Brain pericyte (primary cell): ENCODE measurements around the gene NELL1.

Experiments
- DNase-seq: peaks from one replicate; pipeline ENCODE4 v3.0.0-alpha.2; 2012; ENCODE audit warnings: low read depth, low spot score

The NELL1 gene

DNA sequence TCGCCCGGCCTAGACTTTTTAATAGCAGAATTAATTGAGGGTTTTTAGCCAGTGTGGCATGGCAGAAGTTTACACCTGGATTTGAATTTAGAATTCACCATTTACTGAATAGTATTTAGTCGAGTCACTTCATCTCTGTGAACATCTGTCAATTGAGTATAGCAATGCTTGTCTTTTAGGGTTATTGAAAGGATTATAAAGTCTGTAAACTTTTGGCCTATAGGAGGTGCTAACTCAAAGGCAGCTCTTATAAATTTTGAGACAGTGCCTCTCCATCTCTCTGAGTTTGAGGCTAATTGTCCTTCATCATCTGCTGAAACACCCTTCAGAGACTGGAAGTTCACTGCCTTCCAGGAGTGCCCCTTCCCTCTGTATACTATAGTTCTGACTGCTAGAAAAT lies 205.0 kb downstream of the NELL1 start:
- DNase-seq, result no peak

- no peak for DNase-seq
These were observed 206.5 kb downstream of the NELL1 start for GRCh38 chr11:20875889-20876288.

DNA sequence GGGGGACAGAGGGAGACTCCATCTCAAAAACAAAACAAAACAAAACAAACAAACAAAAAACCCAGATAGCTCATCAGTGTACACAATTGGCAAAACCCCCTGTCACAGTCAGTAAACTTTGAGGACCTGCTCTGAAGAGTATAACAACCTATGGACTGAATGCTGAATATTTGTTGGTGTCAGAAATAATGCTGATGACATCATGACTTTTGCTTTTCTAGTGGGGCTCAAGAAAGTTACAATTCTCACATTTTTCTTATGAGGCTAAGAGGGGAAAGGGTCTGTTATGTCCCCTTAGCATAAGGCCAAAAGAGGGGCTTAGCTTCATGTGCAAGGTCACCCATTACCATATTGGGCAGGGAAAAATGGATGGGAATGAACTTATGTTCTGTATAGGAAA lies 207.4 kb downstream of the NELL1 start:
- DNase-seq, result no peak

DNA sequence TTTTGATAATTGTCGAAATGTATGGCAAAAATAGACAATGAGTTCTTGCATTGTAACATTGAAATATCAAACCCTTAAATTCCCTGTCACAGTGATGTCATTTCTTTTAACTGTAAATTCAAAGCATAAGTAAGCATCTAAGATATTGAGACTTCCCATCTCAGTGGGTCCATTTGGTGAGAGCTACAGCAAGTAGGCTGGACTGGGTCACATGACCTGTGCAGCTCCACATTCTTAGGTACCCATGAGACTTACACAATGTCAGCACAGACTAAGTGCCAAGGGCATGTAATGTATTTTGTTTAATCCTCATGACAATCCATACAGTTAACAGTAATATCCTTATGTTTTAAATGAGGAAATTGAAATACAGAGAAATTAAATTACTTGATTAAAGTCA lies 210.7 kb downstream of the NELL1 start:
- no peak for DNase-seq

- no peak for DNase-seq
These were observed 212.1 kb downstream of the NELL1 start for GRCh38 chr11:20881328-20882079.

DNA sequence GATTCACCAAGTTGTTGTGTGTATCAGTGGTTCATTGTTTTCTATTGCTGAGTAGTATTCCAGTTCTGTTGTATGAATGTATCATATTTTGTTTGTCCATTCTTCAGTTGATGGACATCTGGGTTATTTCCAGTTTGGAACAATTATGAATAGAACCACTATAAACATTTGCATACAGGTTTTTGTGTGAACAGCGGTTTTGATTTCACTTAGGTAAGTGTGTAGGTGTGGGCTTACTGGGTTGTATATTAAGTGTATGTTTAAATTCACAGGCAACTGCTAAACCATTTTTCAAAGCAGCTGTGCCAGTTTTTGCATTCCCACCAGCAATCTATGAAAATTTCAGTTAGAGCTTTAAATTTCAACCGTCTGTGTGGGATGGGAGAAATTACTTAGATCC lies 217.8 kb downstream of the NELL1 start:
- no peak for DNase-seq

- DNase-seq, result no peak
These were observed 224.9 kb downstream of the NELL1 start for GRCh38 chr11:20894296-20894695.

GRCh38 chr11:20909995-20910726 lies 240.8 kb downstream of the NELL1 start:
- no peak for DNase-seq

DNA sequence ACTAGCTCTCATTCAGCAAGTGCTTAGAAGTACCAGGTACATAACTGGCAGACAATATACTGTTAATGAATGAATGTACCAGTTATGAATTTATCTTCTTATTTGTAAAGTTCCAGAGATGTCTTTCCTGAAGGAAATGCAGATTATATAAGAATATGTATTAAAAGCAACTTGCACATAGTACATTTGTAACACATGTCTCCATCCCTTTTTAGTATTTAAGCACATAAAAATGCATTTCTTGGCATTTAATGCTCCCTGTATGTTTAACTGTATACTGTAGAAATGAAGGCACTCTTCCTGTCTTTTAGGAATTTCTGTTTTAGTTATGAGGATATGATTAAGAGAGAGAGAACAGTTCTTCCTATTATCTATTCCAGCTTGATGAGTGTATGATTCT lies 241.3 kb downstream of the NELL1 start:
- DNase-seq, result no peak

GRCh38 chr11:20912065-20912821 lies 242.9 kb downstream of the NELL1 start:
- DNase-seq, result no peak

DNA sequence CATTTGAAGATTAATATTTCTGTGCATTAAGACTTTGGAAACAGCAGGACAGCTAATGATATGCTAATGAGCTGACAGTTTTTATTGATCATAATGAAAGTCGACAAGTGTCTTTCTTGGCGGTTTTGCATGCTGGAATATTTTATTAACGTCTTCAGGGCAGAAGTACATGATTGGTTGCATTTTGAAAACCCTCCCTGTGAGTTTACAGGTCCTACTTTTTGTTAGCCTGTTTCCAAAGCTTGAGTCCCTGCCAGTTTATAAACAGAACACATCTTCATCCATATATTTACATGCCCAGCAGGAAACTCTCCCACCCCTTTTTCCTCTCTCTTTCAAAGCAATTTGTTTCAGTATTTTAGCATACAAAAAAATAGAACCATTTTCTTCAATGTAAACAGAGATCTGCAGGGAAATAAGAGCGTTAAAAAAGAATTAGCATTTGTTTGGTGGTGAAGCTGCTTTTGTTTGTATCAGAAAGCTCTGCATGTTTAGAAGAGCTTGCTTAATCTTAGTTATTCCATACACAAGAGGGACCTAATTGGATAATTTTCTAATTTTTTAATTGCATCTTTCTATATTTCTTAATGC lies 243.6 kb downstream of the NELL1 start:
- DNase-seq, result no peak

DNA sequence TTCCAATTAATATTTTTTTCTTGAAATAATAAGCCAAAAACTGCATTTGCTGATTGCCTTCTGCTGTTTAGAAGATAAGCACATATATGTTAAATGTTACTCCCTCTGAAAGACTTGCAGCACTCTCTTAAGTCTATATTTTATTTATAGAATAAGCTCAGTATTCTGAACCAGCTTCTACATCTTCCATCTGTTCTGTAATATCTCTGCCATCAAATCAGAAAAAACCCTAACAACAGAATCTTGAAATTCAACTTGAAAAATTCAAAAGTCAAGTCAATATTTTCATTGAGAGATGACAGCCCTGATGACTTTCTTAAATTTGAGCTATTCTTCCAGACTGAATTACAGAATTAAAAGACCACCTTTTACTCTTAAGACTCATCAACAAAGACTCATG lies 247.9 kb downstream of the NELL1 start:
- DNase-seq, result no peak

GRCh38 chr11:20926799-20927540 lies 257.6 kb downstream of the NELL1 start:
- DNase-seq, result no peak

- no peak for DNase-seq
These were observed 261.6 kb downstream of the NELL1 start for GRCh38 chr11:20931029-20931428.

- DNase-seq, result no peak
These were observed 263.7 kb downstream of the NELL1 start for GRCh38 chr11:20933086-20933485.

DNA sequence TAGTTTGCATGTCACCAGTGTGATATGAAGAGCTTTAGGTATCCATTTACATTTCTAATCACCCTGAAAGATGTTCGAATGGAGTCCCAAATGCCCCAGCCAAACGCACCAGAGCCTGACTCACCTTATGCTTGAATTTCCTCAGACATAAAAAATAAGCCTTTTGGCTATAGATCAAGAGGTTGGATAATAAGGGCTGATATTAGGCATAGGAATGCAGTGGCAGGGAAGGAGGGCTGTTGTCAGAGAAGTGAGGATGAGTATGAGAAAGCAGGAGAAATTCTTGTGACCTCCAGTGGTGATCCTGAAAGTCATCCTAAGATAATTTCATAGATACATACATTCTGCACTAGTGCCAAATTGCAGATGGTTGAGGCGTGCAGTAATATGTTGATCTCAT lies 264.6 kb downstream of the NELL1 start:
- no peak for DNase-seq

GRCh38 chr11:20934516-20934915 lies 265.1 kb downstream of the NELL1 start:
- DNase-seq, result no peak

DNA sequence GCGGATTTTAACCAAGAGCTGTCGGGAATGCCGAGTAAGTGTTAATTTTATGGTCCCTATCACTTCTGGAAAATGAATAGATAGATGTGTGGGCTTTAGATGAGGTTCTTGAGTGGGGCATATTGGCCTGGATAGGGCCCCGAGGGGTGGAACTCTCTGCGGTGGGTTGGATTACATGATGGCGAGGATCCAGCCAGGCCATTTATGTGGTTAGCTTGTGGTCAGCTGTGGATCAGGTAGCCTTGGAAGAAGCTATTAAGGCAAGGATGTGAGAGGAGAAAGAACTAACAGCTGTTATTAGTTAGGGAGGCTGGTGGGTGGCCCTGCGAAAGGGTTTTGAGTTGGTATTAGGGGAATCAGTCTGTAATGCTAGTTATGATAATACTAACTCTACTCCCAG lies 268.4 kb downstream of the NELL1 start:
- no peak for DNase-seq

GRCh38 chr11:20949585-20949984 lies 280.2 kb downstream of the NELL1 start:
- no peak for DNase-seq

DNA sequence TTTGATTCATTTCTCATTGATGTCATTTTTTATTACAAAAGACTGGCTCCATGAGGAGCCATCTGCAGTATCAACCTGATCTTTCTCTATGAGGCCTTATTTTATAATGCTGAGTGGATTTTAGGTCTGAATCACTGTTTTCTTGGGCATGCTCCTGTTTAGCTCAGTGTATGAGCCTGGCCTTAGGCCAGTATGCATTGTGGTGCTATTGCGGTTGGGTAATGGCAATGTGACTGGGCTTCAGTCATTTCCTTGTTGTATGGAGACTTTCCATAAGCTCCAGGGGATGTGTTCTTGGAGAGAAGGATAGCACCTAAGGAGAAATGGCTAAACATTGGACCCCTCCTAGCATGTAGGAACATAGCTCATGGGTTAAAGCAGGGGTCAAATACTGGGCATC lies 293.2 kb downstream of the NELL1 start:
- no peak for DNase-seq

GRCh38 chr11:20963596-20963995 lies 294.2 kb downstream of the NELL1 start:
- no peak for DNase-seq

- DNase-seq, result no peak
These were observed 295.6 kb downstream of the NELL1 start for GRCh38 chr11:20964985-20965384.
